Spleen (tissue), 7 donors: ENCODE data around the gene MAGI2.
A peak's percentile ranks its signal among the peaks of the same experiment; 100 is the strongest.

ENCODE experiments used
- POLR2A ChIP-seq, 3 donors: fragments of 450-650 bp; IDR thresholded peaks; one replicate each; pipeline ENCODE4 v1.5.1; 2017; ENCODE audit warnings: antibody characterized with exemption in 3 of 3, mild to moderate bottlenecking in 1 of 3
- POLR2AphosphoS5 ChIP-seq, 3 donors: sonication (generic); formaldehyde crosslinking; IDR thresholded peaks; one replicate each; pipeline ENCODE4 v1.5.1; 2017; ENCODE audit warnings: antibody characterized with exemption in 3 of 3
- TF ChIP-seq, protein P1 (sequence below), 11 experiments: fragments of 200-600 bp in 7 of 11; fragments of 450-650 bp in 4 of 11; sonication (generic) in 4 of 11; IDR thresholded peaks in 8 of 11; conservative IDR thresholded peaks in 3 of 11; 1 replicate in 7 of 11; 2 replicates in 4 of 11; pipeline versions ENCODE4 v1.4.0 to v1.8.0; 2016 to 2021; ENCODE audit warnings: antibody characterized with exemption in 11 of 11, inconsistent platforms in 4 of 11, mild to moderate bottlenecking in 1 of 11
- donor health status: DM: no; HTN: no; CAD: no; lungs with moderate emphysema.
- donor health status: DM: no; HTN: no; CAD: no.
- donor health status: DM: no; HTN: no; CAD: no.

DNA sequence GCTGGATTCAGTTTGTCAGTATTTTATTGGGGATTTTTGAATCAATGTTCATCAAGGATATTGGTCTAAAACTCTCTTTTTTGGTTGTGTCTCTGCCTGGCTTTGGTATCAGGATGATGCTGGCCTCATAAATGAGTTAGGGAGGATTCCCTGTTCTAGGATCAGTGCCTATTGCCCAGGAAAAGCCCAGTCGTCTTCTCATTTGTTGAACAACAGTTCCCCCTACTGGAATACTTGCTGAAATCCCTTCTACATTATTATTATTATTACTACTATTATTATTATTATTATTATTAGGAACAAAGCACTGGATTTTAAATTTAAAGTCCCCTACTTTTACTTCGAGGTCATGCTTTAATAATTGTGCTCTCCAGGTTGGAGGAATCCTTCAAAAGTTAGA is 528.9 kb downstream of the MAGI2 start:
- TF ChIP-seq, protein P1, sequence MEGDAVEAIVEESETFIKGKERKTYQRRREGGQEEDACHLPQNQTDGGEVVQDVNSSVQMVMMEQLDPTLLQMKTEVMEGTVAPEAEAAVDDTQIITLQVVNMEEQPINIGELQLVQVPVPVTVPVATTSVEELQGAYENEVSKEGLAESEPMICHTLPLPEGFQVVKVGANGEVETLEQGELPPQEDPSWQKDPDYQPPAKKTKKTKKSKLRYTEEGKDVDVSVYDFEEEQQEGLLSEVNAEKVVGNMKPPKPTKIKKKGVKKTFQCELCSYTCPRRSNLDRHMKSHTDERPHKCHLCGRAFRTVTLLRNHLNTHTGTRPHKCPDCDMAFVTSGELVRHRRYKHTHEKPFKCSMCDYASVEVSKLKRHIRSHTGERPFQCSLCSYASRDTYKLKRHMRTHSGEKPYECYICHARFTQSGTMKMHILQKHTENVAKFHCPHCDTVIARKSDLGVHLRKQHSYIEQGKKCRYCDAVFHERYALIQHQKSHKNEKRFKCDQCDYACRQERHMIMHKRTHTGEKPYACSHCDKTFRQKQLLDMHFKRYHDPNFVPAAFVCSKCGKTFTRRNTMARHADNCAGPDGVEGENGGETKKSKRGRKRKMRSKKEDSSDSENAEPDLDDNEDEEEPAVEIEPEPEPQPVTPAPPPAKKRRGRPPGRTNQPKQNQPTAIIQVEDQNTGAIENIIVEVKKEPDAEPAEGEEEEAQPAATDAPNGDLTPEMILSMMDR (IDR thresholded peaks at IDR 0.05 in 8 of 11, conservative IDR thresholded peaks at IDR 0.05 in 3 of 11), result peak in 1 of 11 experiments; percentile 6
- TF ChIP-seq POLR2A (IDR thresholded peaks at IDR 0.05), result no peak
- no peak for TF ChIP-seq POLR2AphosphoS5 (IDR thresholded peaks at IDR 0.05)
